ENCODE measurements around the gene ZNF174.

DNA sequence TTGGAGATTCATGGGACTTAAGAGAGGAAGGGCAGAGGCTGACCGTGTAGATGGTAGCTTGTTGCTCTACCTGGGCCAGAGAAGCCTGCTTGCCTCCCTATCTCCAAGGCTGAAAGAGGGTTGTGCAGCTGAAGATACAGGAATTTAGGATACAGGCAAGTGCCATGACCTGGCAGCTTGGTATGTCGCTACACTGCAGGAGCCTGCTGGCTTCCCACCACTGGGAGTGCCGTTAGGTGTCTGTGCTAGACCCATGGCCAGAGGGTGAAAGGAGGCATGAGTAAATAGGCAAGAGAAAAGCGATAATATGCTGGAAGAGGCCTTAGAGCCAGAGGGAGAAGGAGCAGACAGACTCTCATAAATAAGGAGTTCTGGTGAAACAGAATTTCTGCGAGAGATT is 53.1 kb downstream of the ZNF174 start:
- TF ChIP-seq, protein P1, sequence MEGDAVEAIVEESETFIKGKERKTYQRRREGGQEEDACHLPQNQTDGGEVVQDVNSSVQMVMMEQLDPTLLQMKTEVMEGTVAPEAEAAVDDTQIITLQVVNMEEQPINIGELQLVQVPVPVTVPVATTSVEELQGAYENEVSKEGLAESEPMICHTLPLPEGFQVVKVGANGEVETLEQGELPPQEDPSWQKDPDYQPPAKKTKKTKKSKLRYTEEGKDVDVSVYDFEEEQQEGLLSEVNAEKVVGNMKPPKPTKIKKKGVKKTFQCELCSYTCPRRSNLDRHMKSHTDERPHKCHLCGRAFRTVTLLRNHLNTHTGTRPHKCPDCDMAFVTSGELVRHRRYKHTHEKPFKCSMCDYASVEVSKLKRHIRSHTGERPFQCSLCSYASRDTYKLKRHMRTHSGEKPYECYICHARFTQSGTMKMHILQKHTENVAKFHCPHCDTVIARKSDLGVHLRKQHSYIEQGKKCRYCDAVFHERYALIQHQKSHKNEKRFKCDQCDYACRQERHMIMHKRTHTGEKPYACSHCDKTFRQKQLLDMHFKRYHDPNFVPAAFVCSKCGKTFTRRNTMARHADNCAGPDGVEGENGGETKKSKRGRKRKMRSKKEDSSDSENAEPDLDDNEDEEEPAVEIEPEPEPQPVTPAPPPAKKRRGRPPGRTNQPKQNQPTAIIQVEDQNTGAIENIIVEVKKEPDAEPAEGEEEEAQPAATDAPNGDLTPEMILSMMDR (IDR thresholded peaks at IDR 0.05; ENCODE audit: low read depth, low read length, poor library complexity, severe bottlenecking), result no peak
- TF ChIP-seq EZH2phosphoT487 (IDR thresholded peaks at IDR 0.05; ENCODE audit: borderline replicate concordance, low read length), result no peak

All from DOHH2 (cell line).